GM23248 (cell line): ENCODE measurements around the gene BET1. TPM values are rescaled to one million over a fixed set of nuclear protein-coding genes. Genes with fewer than 3 reads are reported as not detected.

ENCODE experiments used
- DNase-seq: peaks from one replicate; pipeline ENCODE4 v3.0.0-alpha.2; 2015
- H2AFZ ChIP-seq: fragments of 200-600 bp; sonication (generic); 2 replicates; pipeline ENCODE4 v1.6.1; 2016; ENCODE audit warnings: antibody characterized with exemption
- H3F3A ChIP-seq: fragments of 200-600 bp; sonication (generic); 2 replicates; pipeline ENCODE4 v1.6.1; 2016; ENCODE audit warnings: mild to moderate bottlenecking, antibody characterized with exemption, mixed run types; ENCODE audit not compliant: insufficient read depth
- H3K27ac ChIP-seq: fragments of 200-600 bp; sonication (generic); 2 replicates; pipeline ENCODE4 v1.5.1; 2016; ENCODE audit warnings: mild to moderate bottlenecking
- H3K27me3 ChIP-seq: fragments of 200-600 bp; sonication (generic); replicated peaks from 2 replicates; pipeline ENCODE4 v1.6.1; 2016; ENCODE audit warnings: mild to moderate bottlenecking; ENCODE audit not compliant: insufficient read depth
- H3K36me3 ChIP-seq: fragments of 200-600 bp; sonication (generic); 2 replicates; pipeline ENCODE4 v1.6.1; 2016; ENCODE audit warnings: low read depth, mild to moderate bottlenecking
- H3K4me1 ChIP-seq: fragments of 200-600 bp; sonication (generic); 2 replicates; pipeline ENCODE4 v1.6.1; 2016; ENCODE audit warnings: mild to moderate bottlenecking; ENCODE audit not compliant: insufficient read depth
- H3K4me2 ChIP-seq: fragments of 200-600 bp; sonication (generic); one replicate; pipeline ENCODE4 v1.6.1; 2016; ENCODE audit warnings: mild to moderate bottlenecking; ENCODE audit not compliant: unreplicated experiment
- H3K4me3 ChIP-seq: fragments of 200-600 bp; sonication (generic); 2 replicates; pipeline ENCODE4 v1.5.1; 2016; ENCODE audit warnings: mild to moderate bottlenecking
- H3K79me2 ChIP-seq: fragments of 200-600 bp; sonication (generic); 2 replicates; pipeline ENCODE4 v1.6.1; 2016; ENCODE audit warnings: mild to moderate bottlenecking; ENCODE audit not compliant: insufficient read depth
- H3K9ac ChIP-seq: fragments of 200-600 bp; sonication (generic); 2 replicates; pipeline ENCODE4 v1.6.1; 2016; ENCODE audit warnings: mild to moderate bottlenecking
- H3K9me2 ChIP-seq: fragments of 200-600 bp; sonication (generic); 2 replicates; pipeline ENCODE4 v1.6.1; 2016; ENCODE audit warnings: mixed run types, mild to moderate bottlenecking, moderate library complexity; ENCODE audit not compliant: insufficient read depth
- H3K9me3 ChIP-seq: fragments of 200-600 bp; sonication (generic); one replicate; pipeline ENCODE4 v1.6.1; 2017; ENCODE audit warnings: low read depth
- H4K20me1 ChIP-seq: fragments of 200-600 bp; sonication (generic); 2 replicates; pipeline ENCODE4 v1.6.0; 2016; ENCODE audit not compliant: insufficient read depth
- EZH2 ChIP-seq: fragments of 200-600 bp; sonication (generic); IDR thresholded peaks from 2 replicates; pipeline ENCODE4 v1.6.1; 2018; ENCODE audit warnings: antibody characterized with exemption, mild to moderate bottlenecking; ENCODE audit not compliant: insufficient read depth, poor library complexity, severe bottlenecking
- EZH2phosphoT487 ChIP-seq: fragments of 200-600 bp; sonication (generic); IDR thresholded peaks from 2 replicates; pipeline ENCODE4 v1.6.1; 2018; ENCODE audit warnings: antibody characterized with exemption, moderate library complexity, mild to moderate bottlenecking, low read depth; ENCODE audit not compliant: insufficient read depth
- WGBS, 2 experiments: methylation state at CpG; one replicate each; pipeline ENCODE4 v1.1.6; 2015 to 2017; ENCODE audit warnings: low lambda C conversion rate in 2 of 2, low coverage in 1 of 2; ENCODE audit errors: missing lambda C conversion rate in 2 of 2; 5-methylcytosine and 5-hydroxymethylcytosine counted together
- in situ Hi-C: fragments of 300-500 bp; cut with MboI; formaldehyde crosslinking; loops from 2 replicates; pipeline ENCODE4 v1.15.0; 2020
- polyA plus RNA-seq: library from polyadenylated mRNA; unstranded; fragments of >200 nt; fragmentation: Nextera tagmentation; extraction: Ambion mirVana; gene quantifications from 2 replicates; pipeline ENCODE4 v1.2.1, GENCODE V29; 2016
- total RNA-seq: library from RNA; depleted of rRNA; stranded (reverse); fragments of >200 nt; shearing (Covaris generic); gene quantifications from 2 replicates; pipeline ENCODE4 v1.2.3, GENCODE V29; 2014; rRNA removed

Gene BET1
- total and polyA plus RNA-seq, 2 experiments from 2014 or later: 55.9 to 73.7 TPM

DNA sequence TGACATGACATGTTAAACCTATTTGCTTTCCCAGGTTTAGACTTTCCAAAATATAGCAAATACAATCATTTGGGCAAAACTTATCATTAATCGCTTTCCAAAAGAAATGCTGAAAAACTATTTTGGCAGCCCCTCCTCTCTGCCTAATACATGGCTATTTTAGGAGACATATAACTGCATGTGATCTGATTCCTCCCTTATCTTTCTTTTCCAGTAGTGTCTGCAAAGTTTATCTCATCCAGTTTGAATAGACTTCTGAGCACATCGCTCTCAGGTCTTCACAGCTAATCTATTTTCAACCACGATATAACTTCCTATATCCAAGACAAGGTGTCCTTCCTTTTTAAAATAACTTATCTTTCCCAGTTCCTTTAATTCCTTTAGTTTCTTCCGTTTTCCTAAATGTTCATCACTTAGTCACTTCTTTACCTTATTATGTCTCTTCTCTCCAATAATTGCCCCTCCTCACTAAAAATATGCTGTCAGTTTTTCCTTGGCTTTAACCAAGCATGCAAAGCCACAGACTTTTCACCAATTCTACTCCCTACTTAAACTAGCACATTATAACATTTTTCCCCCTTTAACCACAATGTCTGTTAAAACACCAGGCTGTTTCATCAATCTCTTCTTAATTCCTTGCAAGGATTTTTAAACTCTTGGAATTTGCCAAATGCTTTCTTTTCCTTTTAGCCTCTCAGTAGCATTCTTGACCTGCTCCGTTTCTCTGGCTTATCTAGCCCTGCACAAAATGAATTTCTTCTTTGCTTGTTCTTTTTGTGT is 58.2 kb downstream of the BET1 start:
- Histone ChIP-seq H4K20me1 (no peaks in the 10 kb centered on the region), H3K9me3 (no peaks in the 10 kb centered on the region), H3K9me2 (no peaks in the 10 kb centered on the region; the same call in 1 of the 2 replicates), H3K27ac (no peak overlapping the region), H3K4me2 (no peak overlapping the region), H3K9ac (no peak overlapping the region), H3K79me2 (no peaks in the 10 kb centered on the region), H3K36me3 (no peaks in the 10 kb centered on the region), H2AFZ (no peak overlapping the region), H3K4me3 (no peak overlapping the region), H3K27me3 (no peaks in the 10 kb centered on the region), H3K4me1 (peaks cover 66% of the 10 kb centered on the region), H3F3A (peaks cover 50% of the 10 kb centered on the region)
- no peak for DNase-seq
- 87 to 91% methylated on average over 5 of the region's 5 CpGs for WGBS, 2 experiments
- no peak for TF ChIP-seq EZH2
- TF ChIP-seq EZH2phosphoT487: no peak
- in situ Hi-C loops: no loop called here

DNA sequence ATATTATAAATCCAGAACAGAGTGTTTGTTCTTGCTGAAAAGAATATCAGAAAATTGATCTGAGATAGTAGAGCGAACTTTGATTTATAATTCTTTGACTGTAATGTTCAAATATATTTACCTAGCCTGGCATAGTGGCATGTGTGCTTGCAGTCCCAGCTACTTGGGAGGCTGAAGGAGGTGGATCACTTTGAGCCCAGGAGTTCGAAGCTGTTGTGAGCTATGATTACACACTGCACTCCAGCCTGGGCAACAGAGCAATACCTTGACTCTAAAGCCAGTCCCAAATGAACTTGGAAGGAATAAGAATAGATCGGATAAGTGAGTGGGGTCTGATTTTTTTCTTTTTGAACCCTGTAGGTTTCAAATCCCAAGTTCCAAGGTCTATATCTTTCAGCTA is 59.1 kb downstream of the BET1 start:
- no peak overlapping the region for H3K27ac ChIP-seq
- peaks cover 64% of the 10 kb centered on the region for H3K4me1 ChIP-seq
- no peaks in the 10 kb centered on the region for H3K27me3 ChIP-seq

DNA sequence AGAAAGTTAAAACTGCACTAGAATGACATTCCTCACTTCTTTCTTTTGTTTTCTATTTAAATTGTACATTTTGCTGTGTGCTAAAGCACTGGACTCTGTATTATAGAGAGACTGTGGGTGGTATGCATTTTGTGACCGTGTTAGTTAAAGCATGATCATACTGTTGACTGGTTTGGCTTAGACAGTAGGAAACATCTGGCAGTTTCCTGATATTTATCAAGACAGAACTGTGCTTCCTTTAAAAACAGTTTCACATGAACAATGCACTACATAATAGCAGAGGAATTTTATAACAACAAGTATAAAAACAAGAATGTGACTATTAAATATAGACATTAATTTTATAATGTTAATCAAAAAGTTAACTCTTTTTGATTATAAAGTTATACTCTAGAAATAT is 59.5 kb downstream of the BET1 start:
- H3K4me1 ChIP-seq: peaks cover 60% of the 10 kb centered on the region
- WGBS, 2 experiments: 3 to 5% methylated on average over 1 of the region's 1 CpG
- H3K9me2 ChIP-seq: no peaks in the 10 kb centered on the region; the same call in 1 of the 2 replicates
- no peak overlapping the region for H2AFZ ChIP-seq
- peaks cover 45% of the 10 kb centered on the region for H3F3A ChIP-seq
- H3K9me3 ChIP-seq: no peaks in the 10 kb centered on the region
- in situ Hi-C loops: no loop called here
- no peaks in the 10 kb centered on the region for H4K20me1 ChIP-seq
- H3K27me3 ChIP-seq: no peaks in the 10 kb centered on the region
- H3K9ac ChIP-seq: no peak overlapping the region
- H3K27ac ChIP-seq: no peak overlapping the region
- H3K36me3 ChIP-seq: no peaks in the 10 kb centered on the region
- no peak for TF ChIP-seq EZH2phosphoT487
- TF ChIP-seq EZH2: no peak
- DNase-seq: peak; percentile 65
- H3K79me2 ChIP-seq: no peaks in the 10 kb centered on the region
- no peak overlapping the region for H3K4me3 ChIP-seq
- H3K4me2 ChIP-seq: peak overlapping the region; percentile 51

More for the DNA sequence above, 59.1 kb downstream of the BET1 start:
- H3K9me2 ChIP-seq: no peaks in the 10 kb centered on the region; the same call in 1 of the 2 replicates
- H3K4me3 ChIP-seq: no peak overlapping the region
- in situ Hi-C loops: no loop called here
- no peaks in the 10 kb centered on the region for H3K9me3 ChIP-seq
- no peaks in the 10 kb centered on the region for H3K79me2 ChIP-seq
- 51 to 54% methylated on average over 3 of the region's 3 CpGs for WGBS, 2 experiments
- peaks cover 49% of the 10 kb centered on the region for H3F3A ChIP-seq
- H3K4me2 ChIP-seq: peak overlapping the region; percentile 51
- no peaks in the 10 kb centered on the region for H4K20me1 ChIP-seq
- DNase-seq: no peak
- no peak for TF ChIP-seq EZH2
- TF ChIP-seq EZH2phosphoT487: no peak
- H2AFZ ChIP-seq: no peak overlapping the region
- H3K36me3 ChIP-seq: no peaks in the 10 kb centered on the region
- no peak overlapping the region for H3K9ac ChIP-seq

DNA sequence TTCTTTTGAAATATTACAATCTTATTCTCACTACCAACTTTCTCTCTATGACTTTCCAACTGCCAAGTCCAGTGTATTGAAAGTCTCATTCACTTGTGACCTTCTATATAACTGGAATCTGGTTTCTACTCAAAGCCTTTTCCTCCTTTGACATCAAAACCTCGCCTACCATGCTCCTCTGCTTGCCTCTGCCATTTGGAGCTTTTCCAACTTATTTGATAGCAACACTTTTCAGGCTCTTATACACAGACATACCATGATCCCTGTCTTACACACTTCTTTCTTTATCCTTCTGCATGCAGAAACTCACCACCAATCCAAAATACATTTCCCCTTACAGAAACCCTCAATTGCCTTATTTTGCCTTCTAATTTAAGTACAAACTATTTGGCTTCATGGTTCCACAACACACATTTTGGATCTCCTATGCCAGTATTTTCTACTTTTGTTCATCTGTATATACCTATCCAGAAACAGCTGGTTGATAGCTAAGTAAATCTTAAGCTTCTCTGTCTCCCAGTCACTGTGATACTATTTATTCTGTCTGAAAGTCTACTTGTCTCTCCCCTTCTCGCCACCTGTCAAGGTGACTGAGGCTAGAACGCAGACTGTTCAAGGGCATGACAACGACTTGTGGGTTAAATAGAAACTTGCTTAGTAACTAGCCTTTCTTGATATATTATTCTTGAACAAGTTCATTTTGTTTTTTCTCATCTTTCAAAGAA is 60.2 kb downstream of the BET1 start:
- Histone ChIP-seq H3K36me3 (no peaks in the 10 kb centered on the region), H3K4me1 (peaks cover 54% of the 10 kb centered on the region), H3K4me3 (no peak overlapping the region), H3K27me3 (no peaks in the 10 kb centered on the region), H3F3A (peaks cover 40% of the 10 kb centered on the region), H3K9me2 (no peaks in the 10 kb centered on the region; the same call in 1 of the 2 replicates), H2AFZ (no peak overlapping the region), H3K4me2 (peak overlapping the region; percentile 51), H3K9ac (no peak overlapping the region), H4K20me1 (no peaks in the 10 kb centered on the region), H3K9me3 (no peaks in the 10 kb centered on the region), H3K79me2 (no peaks in the 10 kb centered on the region), H3K27ac (no peak overlapping the region)
- WGBS, 2 experiments: 95 to 97% methylated on average over 4 of the region's 4 CpGs
- no peak for TF ChIP-seq EZH2
- no peak for TF ChIP-seq EZH2phosphoT487
- in situ Hi-C loops: no loop called here
- DNase-seq: no peak

Other genes starting within 250 kb of the BET1 start
- gene TFPI2, start 113.6 kb downstream of the BET1 start, total RNA-seq: 435 and 654 TPM in 2 replicates
- 706 and 730 TPM in 2 replicates for gene TFPI2, start 113.6 kb downstream of the BET1 start, polyA plus RNA-seq
- gene GNGT1, start 97.8 kb downstream of the BET1 start, total RNA-seq: not detected in 2 replicates
- not detected in 2 replicates for gene GNGT1, start 97.8 kb downstream of the BET1 start, polyA plus RNA-seq
- 22.5 and 25.9 TPM in 2 replicates for gene GNG11, start 82.6 kb downstream of the BET1 start, total RNA-seq
- 84.7 and 87.0 TPM in 2 replicates for gene GNG11, start 82.6 kb downstream of the BET1 start, polyA plus RNA-seq